HG02798 (cell line): ENCODE results near the gene TFF1.

Source experiments
- ATAC-seq: cut with Tn5 transposase; IDR thresholded peaks from one replicate; pipeline ENCODE4 v1.9.1; 2021; ENCODE audit warnings: mild to moderate bottlenecking; ENCODE audit not compliant: unreplicated experiment, poor library complexity

Gene TFF1

GRCh38 chr21:42367367-42368165 lies 1.2 kb upstream of the TFF1 start:
- ATAC-seq, result no peak

- ATAC-seq, result no peak
Measured at GRCh38 chr21:42365770-42366169, 565 bp downstream of the TFF1 start.

DNA sequence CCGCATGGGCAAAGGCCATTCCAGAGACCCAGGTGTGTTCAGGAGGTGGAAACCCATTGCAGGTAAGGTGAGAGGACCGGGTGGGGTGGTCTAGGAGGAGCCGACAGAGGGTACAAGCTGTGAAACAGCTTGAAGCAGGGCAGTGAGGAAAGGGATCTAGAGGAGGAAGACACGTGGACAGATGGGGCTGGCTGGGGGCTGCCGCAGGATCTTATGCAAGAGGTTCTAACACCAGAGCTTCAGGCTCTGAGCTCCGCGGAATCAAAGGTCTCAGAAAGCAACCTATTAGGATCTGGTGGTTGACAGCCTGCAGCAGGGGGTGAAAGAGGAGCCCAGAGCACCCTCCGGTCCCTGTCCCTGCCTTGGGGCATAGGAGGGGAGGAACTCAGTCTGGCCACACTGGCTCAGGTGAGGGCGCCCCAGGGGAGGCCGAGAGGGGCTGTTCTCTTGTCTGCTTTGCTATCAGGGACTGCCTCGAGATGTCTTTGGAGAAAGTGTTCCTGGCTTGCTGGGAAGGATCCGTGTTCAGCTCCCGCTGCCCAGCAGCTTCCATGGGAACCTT lies 1.9 kb downstream of the TFF1 start:
- ATAC-seq, result no peak

- ATAC-seq, result no peak
Measured at GRCh38 chr21:42363312-42363711, 3.0 kb downstream of the TFF1 start.

GRCh38 chr21:42362700-42363099 lies 3.6 kb downstream of the TFF1 start:
- ATAC-seq, result no peak

DNA sequence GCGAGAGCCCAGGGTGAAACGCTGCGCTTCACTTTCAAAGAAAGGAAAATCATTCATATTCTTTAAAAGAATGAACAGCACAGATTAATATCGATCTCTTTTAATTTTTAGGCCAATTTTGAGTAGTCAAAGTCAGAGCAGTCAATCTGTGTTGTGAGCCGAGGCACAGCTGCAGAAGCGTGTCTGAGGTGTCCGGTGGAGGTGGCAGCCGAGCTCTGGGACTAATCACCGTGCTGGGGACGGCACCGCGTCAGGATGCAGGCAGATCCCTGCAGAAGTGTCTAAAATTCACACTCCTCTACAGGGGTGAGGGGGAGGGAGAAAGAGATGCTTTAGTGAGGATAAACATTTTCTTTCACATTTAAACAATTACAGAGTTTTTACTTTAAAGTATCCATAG lies 4.1 kb downstream of the TFF1 start:
- ATAC-seq, result no peak

DNA sequence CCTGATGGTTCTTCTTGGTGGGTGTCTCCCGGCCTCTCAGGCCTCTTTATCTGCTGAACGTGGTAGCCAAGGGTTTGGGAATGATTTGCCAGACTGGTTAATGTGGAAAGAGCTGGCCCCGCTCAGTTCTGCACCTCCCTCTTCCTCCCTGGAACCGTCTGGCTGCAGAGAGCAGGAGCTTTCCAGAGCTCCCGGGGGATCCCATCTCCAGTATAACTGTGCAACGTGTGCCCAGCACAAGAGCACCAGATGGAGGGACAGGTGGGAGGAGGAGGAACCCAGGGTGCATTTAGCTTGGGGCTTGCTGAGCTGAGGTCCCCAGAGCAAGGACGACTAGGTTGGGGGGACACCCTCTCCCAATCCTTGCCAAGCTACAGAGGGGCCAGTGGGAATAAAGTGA lies 5.0 kb downstream of the TFF1 start:
- ATAC-seq, result no peak

- no peak for ATAC-seq
Measured at GRCh38 chr21:42360317-42360716, 6.0 kb downstream of the TFF1 start.

DNA sequence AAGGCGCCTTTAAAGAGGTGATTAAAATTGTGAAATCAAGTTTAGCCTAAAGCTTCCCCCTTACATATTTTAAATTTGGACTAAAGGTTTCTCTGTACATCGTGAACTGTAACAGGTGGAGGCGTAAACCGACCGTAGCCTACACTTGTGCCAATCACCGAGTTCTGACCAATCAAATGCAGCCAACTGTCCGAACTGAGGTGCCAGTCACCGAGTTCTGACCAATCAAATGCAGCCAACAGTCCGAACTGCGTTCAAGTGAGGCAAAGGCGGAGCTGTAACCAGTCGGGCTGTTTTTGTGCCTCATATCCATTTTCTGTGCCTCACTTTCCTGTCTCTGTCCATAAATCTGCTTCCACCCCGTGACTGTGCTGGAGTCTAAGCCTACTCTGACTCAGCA lies 7.4 kb downstream of the TFF1 start:
- no peak for ATAC-seq

GRCh38 chr21:42358261-42358660 lies 8.1 kb downstream of the TFF1 start:
- no peak for ATAC-seq

DNA sequence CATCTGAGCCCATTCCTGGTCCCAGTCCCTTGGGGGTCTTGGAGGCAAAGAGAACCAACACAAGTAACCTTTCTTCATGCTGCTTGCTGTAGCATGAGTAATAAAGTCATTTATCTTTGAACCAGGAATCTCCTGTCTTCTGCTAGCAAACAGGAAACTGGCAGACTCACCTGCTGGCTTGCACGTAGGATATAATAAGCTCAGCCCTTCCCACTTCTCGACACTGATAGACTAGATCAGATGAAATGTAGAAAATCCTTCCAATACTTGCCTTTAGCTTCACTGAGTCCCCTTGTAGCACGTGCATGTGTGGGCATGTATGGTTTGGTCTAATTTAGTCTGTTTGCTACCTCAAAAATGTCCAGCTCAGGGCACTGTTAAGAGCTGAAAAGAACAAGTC lies 9.0 kb downstream of the TFF1 start:
- no peak for ATAC-seq

- ATAC-seq, result no peak
Measured at GRCh38 chr21:42356650-42357049, 9.7 kb downstream of the TFF1 start.

- no peak for ATAC-seq
Measured at GRCh38 chr21:42356046-42356445, 10.3 kb downstream of the TFF1 start.

DNA sequence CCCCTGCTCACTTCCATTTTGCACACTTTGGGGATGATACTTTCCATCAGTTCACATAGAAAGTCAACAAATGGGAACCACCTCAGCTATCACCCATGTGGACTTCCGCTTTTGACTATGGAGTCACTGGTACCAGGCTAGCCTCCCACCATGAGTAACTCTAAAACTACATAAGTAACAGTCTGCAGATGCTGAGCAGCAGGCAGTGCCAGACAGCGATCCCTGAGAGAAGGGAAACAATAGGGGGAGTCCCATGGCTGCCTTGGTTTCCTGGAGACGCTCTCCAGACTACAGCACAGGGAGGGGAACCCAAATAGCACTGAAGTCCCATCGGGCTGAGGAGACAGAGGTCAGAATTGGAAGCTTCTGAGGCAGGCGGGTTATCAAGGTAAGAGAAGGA lies 12.7 kb downstream of the TFF1 start:
- ATAC-seq, result no peak

GRCh38 chr21:42352441-42353095 lies 13.8 kb downstream of the TFF1 start:
- no peak for ATAC-seq

DNA sequence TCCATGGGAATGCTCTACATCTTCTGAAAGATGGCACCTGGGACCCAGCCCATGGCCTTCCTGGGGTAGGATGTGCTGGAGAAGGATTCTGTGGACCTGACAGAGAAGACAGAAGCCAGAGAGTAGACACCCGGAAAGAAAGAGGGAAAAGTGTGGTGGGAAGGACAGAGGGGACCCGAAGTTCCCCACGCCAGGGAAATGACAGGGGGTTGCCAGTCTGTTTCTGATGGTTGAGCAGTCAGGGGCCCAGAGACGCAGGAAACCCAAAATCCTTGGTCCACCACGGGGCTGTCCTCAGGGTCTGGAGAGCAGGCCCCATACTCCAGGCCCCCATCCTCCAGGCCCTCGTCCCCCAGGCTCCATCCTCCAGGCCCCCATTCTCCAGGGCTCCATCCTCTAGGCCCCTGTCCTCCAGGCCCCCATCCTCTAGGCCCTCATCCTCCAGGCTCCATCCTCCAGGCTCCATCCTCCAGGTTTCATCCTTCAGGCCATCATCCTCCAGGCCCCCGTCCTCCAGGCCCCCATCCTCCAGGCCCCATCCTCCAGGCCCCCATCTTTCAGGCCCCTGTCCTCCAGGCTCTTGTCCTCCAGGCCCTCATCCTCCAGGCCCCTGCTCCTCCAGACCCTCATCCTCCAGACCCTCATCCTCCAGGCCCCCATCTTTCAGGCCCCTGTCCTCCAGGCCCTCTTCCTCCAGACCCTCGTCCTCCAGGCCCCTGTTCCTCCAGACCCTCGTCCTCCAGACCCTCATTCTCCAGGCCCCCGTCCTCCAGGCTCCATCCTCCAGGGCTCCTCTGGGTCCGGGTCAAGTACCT lies 14.5 kb downstream of the TFF1 start:
- no peak for ATAC-seq

GRCh38 chr21:42350927-42351426 lies 15.4 kb downstream of the TFF1 start, which contains the start of gene TFF2:
Gene TFF2, minus strand, starts transcription at chr21:42350994. Its CDS starts 37 bp downstream, at chr21:42350957.
- no peak for ATAC-seq

- no peak for ATAC-seq
Measured at GRCh38 chr21:42350318-42350910, 15.9 kb downstream of the TFF1 start.

- no peak for ATAC-seq
Measured at GRCh38 chr21:42349420-42350317, 16.7 kb downstream of the TFF1 start.
